ENCODE results near the gene PERM1. TPM values are rescaled to one million over a fixed set of nuclear protein-coding genes. Genes with fewer than 3 reads are reported as not detected.
A peak's percentile ranks its signal among the peaks of the same experiment; 100 is the strongest.
"Not testable (repeated sequence)": the region's sequence is repeated elsewhere in the genome, so short reads cannot be mapped to it uniquely, and the experiment has no call there.

PERM1 gene
- total RNA-seq, 2 donors from 2014 or later, result not detected

GRCh38 chr1:1003618-1004419 lies 21.9 kb upstream of the PERM1 start:
- DNase-seq (ENCODE audit: low spot score in 2 of 2) (no peak), ATAC-seq (no peak)
- no peaks in the 10 kb centered on the region for H3K36me3 Mint-ChIP-seq

GRCh38 chr1:1001057-1001783 lies 19.3 kb upstream of the PERM1 start:
- Mint-ChIP-seq H3K27ac (no peak overlapping the region), H3K36me3 (no peaks in the 10 kb centered on the region), H3K9me3 (no peaks in the 10 kb centered on the region)
- DNase-seq (ENCODE audit: low spot score in 2 of 2) (no peak), ATAC-seq (no peak)

More at GRCh38 chr1:1003618-1004419, 21.9 kb upstream of the PERM1 start:
- Mint-ChIP-seq H3K9me3 (no peaks in the 10 kb centered on the region), H3K27ac (no peak overlapping the region)

- DNase-seq (ENCODE audit: low spot score in 2 of 2), result peak; percentile 65 to 71
- H3K27ac Mint-ChIP-seq, result no peak overlapping the region
- H3K9me3 Mint-ChIP-seq, result no peaks in the 10 kb centered on the region
- peak; percentile 1 to 25 for ATAC-seq
- H3K36me3 Mint-ChIP-seq, result no peaks in the 10 kb centered on the region
Measured at GRCh38 chr1:1000357-1001056, 18.6 kb upstream of the PERM1 start.

GRCh38 chr1:999725-1000356 lies 17.9 kb upstream of the PERM1 start, which contains the start of gene HES4:
Gene HES4 (minus strand): TSS chr1:1000097. CDS start chr1:999973, 124 bp downstream.
- Mint-ChIP-seq H3K36me3 (no peaks in the 10 kb centered on the region), H3K27ac (no peak within 1 kb of the TSS), H3K9me3 (no peaks in the 10 kb centered on the region)
- DNase-seq (ENCODE audit: low spot score in 2 of 2) (peak in 1 of 2 donors; percentile 72), ATAC-seq (peak; percentile 30 to 77)

- Mint-ChIP-seq H3K36me3 (no peaks in the 10 kb centered on the region), H3K9me3 (no peaks in the 10 kb centered on the region), H3K27ac (no peak overlapping the region)
- peak; percentile 7 to 13 for ATAC-seq
- DNase-seq (ENCODE audit: low spot score in 2 of 2), result no peak
Measured at GRCh38 chr1:998995-999724, 17.3 kb upstream of the PERM1 start.

- Mint-ChIP-seq H3K9me3 (no peaks in the 10 kb centered on the region), H3K36me3 (no peaks in the 10 kb centered on the region), H3K27ac (no peak overlapping the region)
- DNase-seq (ENCODE audit: low spot score in 2 of 2) (no peak), ATAC-seq (no peak)
Measured at GRCh38 chr1:998745-998994, 16.8 kb upstream of the PERM1 start.

GRCh38 chr1:997993-998744 lies 16.3 kb upstream of the PERM1 start:
- Mint-ChIP-seq H3K36me3 (no peaks in the 10 kb centered on the region), H3K27ac (no peak overlapping the region), H3K9me3 (no peaks in the 10 kb centered on the region)
- no peak for ATAC-seq
- no peak for DNase-seq (ENCODE audit: low spot score in 2 of 2)

- DNase-seq (ENCODE audit: low spot score in 2 of 2), result no peak
- Mint-ChIP-seq H3K36me3 (peaks cover 0 to 4% of the 10 kb centered on the region in 2 donors), H3K27ac (no peak overlapping the region), H3K9me3 (peaks cover 0 to under 1% of the 10 kb centered on the region in 2 donors)
- no peak for ATAC-seq
Measured at GRCh38 chr1:997713-997992, 15.8 kb upstream of the PERM1 start.

- no peak overlapping the region for H3K27ac Mint-ChIP-seq
- H3K36me3 Mint-ChIP-seq, result peaks cover 0 to 10% of the 10 kb centered on the region in 2 donors
- peaks cover 1 to 3% of the 10 kb centered on the region in 2 donors for H3K9me3 Mint-ChIP-seq
- ATAC-seq (no peak), DNase-seq (ENCODE audit: low spot score in 2 of 2) (no peak)
Measured at GRCh38 chr1:996851-997712, 15.2 kb upstream of the PERM1 start.

GRCh38 chr1:995665-996633 lies 14.1 kb upstream of the PERM1 start:
- DNase-seq (ENCODE audit: low spot score in 2 of 2) (no peak), ATAC-seq (no peak)
- peaks cover 3 to 5% of the 10 kb centered on the region in 2 donors for H3K9me3 Mint-ChIP-seq
- peaks cover 0 to 15% of the 10 kb centered on the region in 2 donors for H3K36me3 Mint-ChIP-seq
- H3K27ac Mint-ChIP-seq, result peak overlapping the region in 1 of 2 donors; percentile 68

- not testable (repeated sequence) for ATAC-seq; H3K9me3 Mint-ChIP-seq; H3K27ac Mint-ChIP-seq; DNase-seq (ENCODE audit: low spot score in 2 of 2)
- H3K36me3 Mint-ChIP-seq, result peaks cover 0 to 15% of the 10 kb centered on the region in 2 donors
Measured at GRCh38 chr1:994546-994945, 12.7 kb upstream of the PERM1 start.

GRCh38 chr1:993379-993995 lies 11.6 kb upstream of the PERM1 start:
- H3K27ac Mint-ChIP-seq, result no peak overlapping the region
- DNase-seq (ENCODE audit: low spot score in 2 of 2) (no peak), ATAC-seq (no peak)
- peaks cover 0 to 23% of the 10 kb centered on the region in 2 donors for H3K36me3 Mint-ChIP-seq
- H3K9me3 Mint-ChIP-seq, result peaks cover 3 to 12% of the 10 kb centered on the region in 2 donors

- peak; percentile 65 to 83 for ATAC-seq
- peak overlapping the region; percentile 5 to 77 for H3K27ac Mint-ChIP-seq
Measured at GRCh38 chr1:992362-992761, 10.5 kb upstream of the PERM1 start.

GRCh38 chr1:991895-992294 lies 10.0 kb upstream of the PERM1 start:
- peaks cover 3 to 12% of the 10 kb centered on the region in 2 donors for H3K9me3 Mint-ChIP-seq
- H3K36me3 Mint-ChIP-seq, result peaks cover 0 to 25% of the 10 kb centered on the region in 2 donors
- DNase-seq (ENCODE audit: low spot score in 2 of 2) (no peak), ATAC-seq (no peak)
- peak overlapping the region; percentile 5 to 77 for H3K27ac Mint-ChIP-seq

More at GRCh38 chr1:992362-992761, 10.5 kb upstream of the PERM1 start:
- no peak for DNase-seq (ENCODE audit: low spot score in 2 of 2)
- Mint-ChIP-seq H3K36me3 (peaks cover 0 to 25% of the 10 kb centered on the region in 2 donors), H3K9me3 (peaks cover 3 to 12% of the 10 kb centered on the region in 2 donors)
